ENCODE data around the gene DMWD. TPM values are rescaled to one million over a fixed set of nuclear protein-coding genes. Genes with fewer than 3 reads are reported as not detected.

Gene DMWD
- total and polyA plus RNA-seq, 2 of the 13 experiments (the other 11 are each of a cell fraction or from before 2014, with no cell fraction given) = 10.3 to 14.9 TPM

DNA sequence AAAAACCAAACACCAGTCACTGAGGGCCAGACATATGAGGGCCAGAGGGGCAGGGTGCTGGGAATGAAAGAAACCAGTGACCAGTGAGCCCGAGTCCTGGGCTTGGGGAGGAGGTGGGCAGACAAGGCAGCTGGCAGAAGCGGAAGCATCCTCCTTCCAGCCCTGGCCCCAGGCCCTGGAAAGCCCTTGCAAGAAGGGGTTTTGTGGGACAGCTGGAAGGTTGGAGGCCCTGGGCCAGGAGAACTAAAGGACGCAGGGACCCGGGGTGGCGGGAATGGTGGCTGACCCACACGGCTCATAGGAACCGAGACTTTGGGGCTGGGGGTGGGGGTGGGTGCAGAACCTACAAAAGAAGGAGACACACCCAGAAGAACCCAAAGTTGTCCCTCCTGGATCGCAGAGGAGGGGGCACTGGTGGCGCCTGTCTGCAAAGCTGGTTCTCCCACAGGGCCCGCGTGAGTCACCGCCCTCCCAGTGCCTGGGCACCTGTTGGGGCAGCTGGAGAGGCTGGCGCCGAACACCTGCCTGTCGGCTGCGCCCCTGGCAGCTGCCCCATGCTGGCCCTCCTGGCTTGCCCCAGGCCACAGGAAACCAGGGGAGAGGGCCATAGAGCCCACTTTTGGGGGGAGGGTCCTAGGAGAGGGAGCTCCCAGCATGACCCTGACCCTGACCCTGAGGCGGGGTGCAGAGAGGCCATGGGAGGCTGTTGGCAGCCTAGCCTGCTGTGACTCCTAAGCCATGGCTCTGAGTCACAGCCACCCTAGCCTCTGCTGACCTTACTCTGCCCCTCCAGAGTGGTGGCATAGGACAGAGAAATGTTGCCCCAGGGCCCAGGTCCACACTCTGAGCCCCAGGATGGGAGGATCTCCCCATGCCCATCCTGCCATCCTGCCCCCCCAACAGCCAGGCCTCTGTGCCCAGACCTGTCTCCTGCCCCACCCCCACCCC lies 11.2 kb downstream of the DMWD start (continued):
- no peak for TF ChIP-seq MAZ (IDR thresholded peaks at IDR 0.05; ENCODE audit: borderline replicate concordance, low read depth, low read length)
- TF ChIP-seq MAZ (CRISPR knock-in tag; IDR thresholded peaks at IDR 0.05; ENCODE audit: low read depth) = 0 out of 2 replicates have a peak, but pooled peaks have one; percentile 31
- TF ChIP-seq ZNF33B (CRISPR knock-in tag; IDR thresholded peaks at IDR 0.05) = no peak
- TF ChIP-seq, protein P1, sequence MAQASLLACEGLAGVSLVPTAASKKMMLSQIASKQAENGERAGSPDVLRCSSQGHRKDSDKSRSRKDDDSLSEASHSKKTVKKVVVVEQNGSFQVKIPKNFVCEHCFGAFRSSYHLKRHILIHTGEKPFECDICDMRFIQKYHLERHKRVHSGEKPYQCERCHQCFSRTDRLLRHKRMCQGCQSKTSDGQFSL (CRISPR knock-in tag; IDR thresholded peaks at IDR 0.05) = 0 out of 2 replicates have a peak, but pooled peaks have one; percentile 18
- TF ChIP-seq FOXC1 (CRISPR knock-in tag; IDR thresholded peaks at IDR 0.05; ENCODE audit: borderline replicate concordance) = 0 out of 2 replicates have a peak, but pooled peaks have one; percentile 39

DNA sequence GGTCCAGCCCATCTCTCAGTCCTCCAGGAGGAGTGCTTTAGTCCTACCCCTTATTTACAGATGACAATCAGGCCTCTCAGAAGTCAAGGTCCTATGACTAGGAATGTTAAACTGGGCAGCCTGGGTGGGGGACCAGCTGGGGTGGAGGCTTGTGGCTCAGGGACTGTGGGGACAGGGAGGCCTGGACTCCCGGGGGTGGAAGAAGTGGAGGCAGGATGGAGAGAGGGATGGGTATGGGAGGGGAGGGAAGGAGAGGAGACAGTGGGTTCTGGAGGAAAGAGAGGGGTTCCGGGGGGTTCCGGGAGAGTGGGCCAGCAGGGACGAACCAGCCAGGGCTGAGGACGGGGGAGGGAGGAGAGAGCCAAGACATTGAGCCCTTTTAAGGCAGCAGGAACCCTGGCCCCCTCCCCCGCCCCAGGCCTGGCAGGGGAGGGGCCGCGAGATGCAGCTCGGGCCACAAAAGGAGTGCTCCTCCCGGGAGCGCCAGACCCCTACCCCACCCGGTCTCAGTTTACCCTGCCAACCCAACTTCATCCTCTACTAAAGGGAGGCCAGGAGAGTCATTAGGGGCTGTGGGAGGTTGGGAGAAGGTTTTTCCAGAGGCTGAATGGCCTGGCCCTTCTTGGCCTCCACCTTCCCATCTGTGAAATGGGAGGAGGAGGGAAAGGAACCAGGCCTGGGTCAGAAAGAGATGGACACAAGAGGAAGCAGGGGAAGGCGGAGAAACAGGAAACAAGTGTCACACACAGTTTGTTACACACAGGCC lies 12.0 kb downstream of the DMWD start:
- Histone ChIP-seq H2AFZ (ENCODE audit: low read length) (no peak overlapping the region), H3K4me1 (ENCODE audit: insufficient read depth, low read length) (peaks cover 35% of the 10 kb centered on the region), H3K9ac (ENCODE audit: insufficient read depth, low read depth, low read length) (no peak overlapping the region), H3K27ac (ENCODE audit: extremely low read length, insufficient read depth, low read length) (no peak overlapping the region), H3K4me2 (ENCODE audit: low read depth, low read length) (peak overlapping the region; percentile 75; the same call in 1 of the 2 replicates), H3K27me3 (ENCODE audit: control insufficient read depth in 1 of 2, insufficient read depth in 2 of 2, low read length in 2 of 2) (no peaks in the 10 kb centered on the region), H3K79me2 (ENCODE audit: insufficient read depth, low read length) (no peaks in the 10 kb centered on the region), H3K36me3 (replicated peaks in 1 of 2; ENCODE audit: control insufficient read depth in 1 of 2, insufficient read depth in 2 of 2, low read length in 2 of 2) (peaks cover 3 to 4% of the 10 kb centered on the region in 2 experiments; a peak in 2 of 5 replicates), H4K20me1 (ENCODE audit: insufficient read depth, low read length) (peaks cover 4% of the 10 kb centered on the region; the same call in 1 of the 2 replicates), H3K4me3 (replicated peaks in 1 of 3; ENCODE audit: insufficient read depth in 1 of 3, low read depth in 2 of 3, low read length in 3 of 3) (no peak overlapping the region; a peak in 1 of 6 replicates), H3K9me3 (ENCODE audit: low read length) (no peaks in the 10 kb centered on the region)
- DNase-seq (ENCODE audit: low spot score) (peak; percentile 47), ATAC-seq (peak; percentile 8), FAIRE-seq (peak; percentile 18)
- CTCF ChIA-PET (ENCODE audit: low intra/inter-chr PET ratio, low total read pairs) = no interaction called here
- in situ Hi-C loops (cut with HindIII; ENCODE audit: extremely low pct_ligation_motif_present, low pct_unique_long_range_greater_than_20kb) = no loop called here
- WGBS (ENCODE audit: low lambda C conversion rate) = 33% methylated on average over 9 of the region's 13 CpGs
- intact Hi-C loops (cut with micrococcal nuclease; ENCODE audit: unreplicated experiment) = no loop called here
- BruUV-seq (replicated peaks) = no TSS peak
- POLR2A ChIA-PET = interaction anchor here (4.7 kb wide), 1 partner anchor 11 kb away, joined by 53 read pairs; the partner anchor contains the start of gene SIX5
- TF ChIP-seq ZNF629 (CRISPR knock-in tag; conservative IDR thresholded peaks at IDR 0.05) (peak; percentile 96), ZNF788 (CRISPR knock-in tag; IDR thresholded peaks at IDR 0.05; ENCODE audit: borderline replicate concordance) (no peak), NR2F2 (IDR thresholded peaks at IDR 0.05; ENCODE audit: borderline replicate concordance, low read depth) (no peak), TEAD3 (CRISPR knock-in tag; optimal IDR thresholded peaks at IDR 0.05; ENCODE audit: borderline replicate concordance) (peak; percentile 15), TMF1 (CRISPR knock-in tag; IDR thresholded peaks at IDR 0.05; ENCODE audit: low read depth) (no peak), SRF (IDR thresholded peaks at IDR 0.05; ENCODE audit: low read depth, low read length) (no peak), ZNF510 (CRISPR knock-in tag; IDR thresholded peaks at IDR 0.05; ENCODE audit: low read depth) (no peak), PHB2 (IDR thresholded peaks at IDR 0.05; ENCODE audit: partially characterized antibody) (no peak), ZMAT3 (CRISPR knock-in tag; conservative IDR thresholded peaks at IDR 0.05) (no peak), ZNF121 (CRISPR knock-in tag; IDR thresholded peaks at IDR 0.05) (no peak), ZNF350 (CRISPR knock-in tag; IDR thresholded peaks at IDR 0.05; ENCODE audit: borderline replicate concordance, low read depth) (no peak), KMT2B (CRISPR knock-in tag; IDR thresholded peaks at IDR 0.05) (no peak)
- TF ChIP-seq, protein P2, sequence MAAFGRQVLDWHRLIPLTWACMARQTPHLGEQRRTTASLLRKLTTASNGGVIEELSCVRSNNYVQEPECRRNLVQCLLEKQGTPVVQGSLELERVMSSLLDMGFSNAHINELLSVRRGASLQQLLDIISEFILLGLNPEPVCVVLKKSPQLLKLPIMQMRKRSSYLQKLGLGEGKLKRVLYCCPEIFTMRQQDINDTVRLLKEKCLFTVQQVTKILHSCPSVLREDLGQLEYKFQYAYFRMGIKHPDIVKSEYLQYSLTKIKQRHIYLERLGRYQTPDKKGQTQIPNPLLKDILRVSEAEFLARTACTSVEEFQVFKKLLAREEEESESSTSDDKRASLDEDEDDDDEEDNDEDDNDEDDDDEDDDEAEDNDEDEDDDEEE (CRISPR knock-in tag; IDR thresholded peaks at IDR 0.05) = no peak
- TF ChIP-seq, protein P3, sequence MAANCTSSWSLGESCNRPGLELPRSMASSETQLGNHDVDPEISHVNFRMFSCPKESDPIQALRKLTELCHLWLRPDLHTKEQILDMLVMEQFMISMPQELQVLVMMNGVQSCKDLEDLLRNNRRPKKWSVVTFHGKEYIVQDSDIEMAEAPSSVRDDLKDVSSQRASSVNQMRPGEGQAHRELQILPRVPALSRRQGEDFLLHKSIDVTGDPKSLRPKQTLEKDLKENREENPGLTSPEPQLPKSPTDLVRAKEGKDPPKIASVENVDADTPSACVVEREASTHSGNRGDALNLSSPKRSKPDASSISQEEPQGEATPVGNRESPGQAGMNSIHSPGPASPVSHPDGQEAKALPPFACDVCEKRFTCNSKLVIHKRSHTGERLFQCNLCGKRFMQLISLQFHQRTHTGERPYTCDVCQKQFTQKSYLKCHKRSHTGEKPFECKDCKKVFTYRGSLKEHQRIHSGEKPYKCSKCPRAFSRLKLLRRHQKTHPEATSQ (CRISPR knock-in tag; IDR thresholded peaks at IDR 0.05; ENCODE audit: borderline replicate concordance) = no peak
